ENCODE measurements around the gene SYT12.

SYT12 gene

DNA sequence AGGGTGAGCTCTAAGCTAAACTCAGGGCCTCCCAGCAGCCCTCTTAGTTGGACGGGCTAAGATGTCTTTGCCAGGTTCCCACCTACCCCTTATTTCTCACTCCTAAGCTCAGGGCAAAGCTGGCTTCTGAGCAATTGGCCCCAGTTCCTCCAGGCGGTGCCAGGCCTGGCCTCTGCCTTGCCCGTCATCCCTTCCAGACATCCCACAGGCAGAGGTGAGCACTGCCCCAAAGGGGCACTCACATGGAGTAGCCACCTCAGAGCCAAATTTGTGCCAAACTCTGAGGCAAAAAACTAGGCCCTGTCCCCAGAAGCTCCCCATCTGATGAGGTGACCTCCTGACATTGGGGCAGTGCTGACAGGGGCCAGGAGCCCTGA, 43.4 kb downstream of the SYT12 start:
- no peak for ATAC-seq (replicated peaks)
- H3K4me3 Mint-ChIP-seq: no peak overlapping the region
- DNase-seq: no peak
- peaks cover 12 to 13% of the 10 kb centered on the region in 2 donors for H3K27me3 Mint-ChIP-seq
- no peaks in the 10 kb centered on the region for H3K36me3 Mint-ChIP-seq
- H3K27ac Mint-ChIP-seq: no peak overlapping the region
- H3K4me1 Mint-ChIP-seq: peaks cover 0 to 2% of the 10 kb centered on the region in 2 donors
- H3K9me3 Mint-ChIP-seq: no peaks in the 10 kb centered on the region

DNA sequence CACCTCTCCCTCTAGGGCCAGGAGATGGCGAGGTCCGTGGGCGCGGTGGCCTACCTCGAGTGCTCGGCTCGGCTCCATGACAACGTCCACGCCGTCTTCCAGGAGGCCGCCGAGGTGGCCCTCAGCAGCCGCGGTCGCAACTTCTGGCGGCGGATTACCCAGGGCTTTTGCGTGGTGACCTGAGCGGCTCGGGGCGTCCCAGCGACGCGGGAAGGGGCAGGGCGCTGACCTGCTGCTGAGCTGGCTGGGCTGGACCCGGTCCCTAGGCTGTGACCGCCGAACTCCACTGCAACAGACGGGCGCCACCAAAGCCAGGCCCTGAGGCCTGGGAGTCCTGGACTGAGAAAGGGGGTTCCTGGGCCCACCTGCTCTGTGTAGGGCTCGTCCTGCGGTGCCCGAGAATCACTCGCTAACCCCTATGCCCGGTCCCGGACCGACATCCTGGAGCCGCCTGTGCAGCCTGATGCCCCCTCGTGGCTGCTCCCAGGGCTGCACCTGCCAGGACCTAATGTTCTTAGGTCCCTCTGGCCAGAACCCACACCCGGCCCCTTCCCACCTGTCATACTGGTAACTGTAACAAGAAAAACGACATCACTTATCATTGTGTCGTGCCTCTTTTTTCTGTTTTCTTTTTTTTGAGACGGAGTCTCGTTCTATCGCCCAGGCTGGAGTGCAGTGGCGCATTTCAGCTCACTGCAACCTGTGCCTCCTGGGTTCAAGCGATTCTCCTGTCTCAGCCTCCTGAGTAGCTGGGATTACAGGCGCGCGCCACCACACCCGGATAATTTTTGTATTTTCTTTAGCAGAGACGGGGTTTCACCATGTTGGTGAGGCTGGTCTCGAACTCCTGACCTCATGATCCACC, 48.7 kb downstream of the SYT12 start:
- Mint-ChIP-seq H3K36me3 (no peaks in the 10 kb centered on the region), H3K27me3 (peaks cover 24 to 36% of the 10 kb centered on the region in 2 donors), H3K27ac (no peak overlapping the region), H3K4me1 (peaks cover 7% of the 10 kb centered on the region in 2 donors), H3K4me3 (peak overlapping the region; percentile 57 to 70), H3K9me3 (no peaks in the 10 kb centered on the region)
- DNase-seq: peak; percentile 55
- ATAC-seq (replicated peaks): peak; percentile 86 to 91

DNA sequence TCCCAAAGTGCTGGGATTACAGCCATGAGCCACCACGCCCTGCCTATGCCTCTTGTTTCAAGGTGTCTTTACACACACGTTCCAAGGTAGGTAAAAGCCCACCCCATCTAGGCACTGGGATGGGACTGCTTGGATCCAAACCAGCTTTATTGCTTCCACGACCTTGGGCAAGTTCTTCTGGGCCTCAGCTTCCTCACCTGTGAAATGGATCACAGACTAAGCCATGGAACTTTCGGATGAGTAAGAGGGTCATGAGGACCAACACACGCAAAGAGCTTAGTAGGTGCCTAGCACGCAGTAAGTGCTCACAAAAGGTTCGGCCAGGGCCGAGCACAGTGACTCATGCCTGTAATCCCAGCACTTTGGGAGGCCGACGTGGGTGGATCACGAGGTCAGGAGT, 49.4 kb downstream of the SYT12 start:
- Mint-ChIP-seq H3K27ac (no peak overlapping the region), H3K4me3 (no peak overlapping the region)
- no peak for ATAC-seq (replicated peaks)

DNA sequence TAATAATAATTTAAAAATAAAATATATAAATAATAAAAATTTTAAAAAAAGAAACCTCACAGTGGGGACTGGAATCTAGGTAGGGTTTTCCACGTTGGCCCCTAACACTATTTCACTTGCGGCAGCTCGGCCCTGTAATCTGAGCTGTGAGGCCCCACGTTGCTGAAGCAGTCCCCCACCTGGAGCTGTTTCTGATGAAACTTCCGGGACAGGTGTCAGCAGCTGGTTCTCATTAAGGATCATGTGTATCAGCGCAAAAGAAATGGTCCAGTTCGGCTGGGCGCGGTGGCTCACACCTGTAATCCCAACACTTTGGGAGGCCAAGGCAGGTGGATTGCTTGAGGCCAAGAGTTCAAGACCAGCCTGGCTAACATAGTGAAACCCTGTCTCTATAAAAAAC, 51.0 kb downstream of the SYT12 start:
- ATAC-seq (replicated peaks) (no peak), DNase-seq (no peak)
- Mint-ChIP-seq H3K4me1 (peaks cover 8 to 24% of the 10 kb centered on the region in 2 donors), H3K9me3 (no peaks in the 10 kb centered on the region), H3K27me3 (peaks cover 24 to 46% of the 10 kb centered on the region in 2 donors), H3K36me3 (no peaks in the 10 kb centered on the region), H3K27ac (no peak overlapping the region), H3K4me3 (no peak overlapping the region)

More for the DNA sequence above, 49.4 kb downstream of the SYT12 start:
- no peak for DNase-seq
- Mint-ChIP-seq H3K36me3 (no peaks in the 10 kb centered on the region), H3K4me1 (peaks cover 8 to 13% of the 10 kb centered on the region in 2 donors), H3K27me3 (peaks cover 26 to 42% of the 10 kb centered on the region in 2 donors), H3K9me3 (no peaks in the 10 kb centered on the region)

DNA sequence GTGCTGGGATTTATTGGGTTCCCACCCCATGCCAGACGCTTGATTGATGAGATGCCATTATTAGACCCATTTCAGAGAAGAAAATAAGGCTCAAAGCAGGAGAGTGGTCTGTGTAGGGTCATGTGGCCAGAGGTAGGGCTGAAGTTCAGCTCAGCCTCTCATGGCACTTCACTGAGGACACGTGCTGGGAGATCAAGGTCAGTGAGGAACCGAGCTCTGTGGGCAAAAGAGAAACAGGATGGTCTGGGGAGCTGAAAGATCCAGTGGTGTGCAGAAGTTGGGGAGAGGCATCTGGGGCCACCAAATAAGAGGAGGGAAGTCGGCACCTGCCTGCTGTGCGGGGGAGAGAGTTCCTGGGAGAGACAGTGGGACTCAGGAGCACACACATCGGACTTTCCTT, 53.3 kb downstream of the SYT12 start:
- no peaks in the 10 kb centered on the region for H3K9me3 Mint-ChIP-seq
- peaks cover 21 to 38% of the 10 kb centered on the region in 2 donors for H3K27me3 Mint-ChIP-seq
- no peak overlapping the region for H3K4me3 Mint-ChIP-seq
- no peaks in the 10 kb centered on the region for H3K36me3 Mint-ChIP-seq
- no peak for ATAC-seq (replicated peaks)
- DNase-seq: no peak
- H3K27ac Mint-ChIP-seq: no peak overlapping the region
- H3K4me1 Mint-ChIP-seq: peaks cover 11 to 32% of the 10 kb centered on the region in 2 donors

DNA sequence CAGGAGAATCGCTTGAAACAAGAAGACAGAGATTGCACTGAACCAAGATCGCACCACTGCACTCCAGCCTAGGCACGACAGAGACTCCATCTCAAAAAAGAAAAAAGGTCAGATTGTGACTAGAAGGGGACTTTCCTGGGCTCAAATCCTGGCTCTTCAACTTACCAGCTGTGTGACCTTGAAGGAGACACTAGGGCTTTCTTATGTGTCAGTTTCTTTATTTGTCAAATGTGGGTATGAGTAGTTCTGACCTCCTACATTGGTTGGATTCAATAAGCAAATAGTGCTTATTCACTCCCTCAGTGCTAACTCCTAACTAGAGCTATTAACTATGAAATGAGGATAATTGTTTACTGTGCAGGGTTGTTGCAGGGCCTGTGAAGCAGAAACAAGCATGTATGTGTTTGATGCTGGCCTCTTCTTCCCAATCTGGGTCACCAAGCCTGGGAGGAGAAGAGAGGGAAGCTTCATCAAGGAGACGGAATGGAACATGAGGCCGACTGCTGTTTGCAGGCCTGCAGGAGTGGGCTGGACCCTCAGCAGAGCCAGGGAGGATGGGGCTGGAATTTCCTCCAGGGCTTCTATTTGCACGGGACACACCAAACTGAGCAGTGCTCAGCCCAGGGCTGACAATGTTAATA, 56.3 kb downstream of the SYT12 start:
- peak; percentile 43 to 58 for ATAC-seq (replicated peaks)
- Mint-ChIP-seq H3K36me3 (no peaks in the 10 kb centered on the region), H3K27ac (peak overlapping the region; percentile 54), H3K27me3 (peaks cover 21 to 36% of the 10 kb centered on the region in 2 donors), H3K9me3 (no peaks in the 10 kb centered on the region), H3K4me3 (no peak overlapping the region), H3K4me1 (peaks cover 16 to 40% of the 10 kb centered on the region in 2 donors)
- no peak for DNase-seq

DNA sequence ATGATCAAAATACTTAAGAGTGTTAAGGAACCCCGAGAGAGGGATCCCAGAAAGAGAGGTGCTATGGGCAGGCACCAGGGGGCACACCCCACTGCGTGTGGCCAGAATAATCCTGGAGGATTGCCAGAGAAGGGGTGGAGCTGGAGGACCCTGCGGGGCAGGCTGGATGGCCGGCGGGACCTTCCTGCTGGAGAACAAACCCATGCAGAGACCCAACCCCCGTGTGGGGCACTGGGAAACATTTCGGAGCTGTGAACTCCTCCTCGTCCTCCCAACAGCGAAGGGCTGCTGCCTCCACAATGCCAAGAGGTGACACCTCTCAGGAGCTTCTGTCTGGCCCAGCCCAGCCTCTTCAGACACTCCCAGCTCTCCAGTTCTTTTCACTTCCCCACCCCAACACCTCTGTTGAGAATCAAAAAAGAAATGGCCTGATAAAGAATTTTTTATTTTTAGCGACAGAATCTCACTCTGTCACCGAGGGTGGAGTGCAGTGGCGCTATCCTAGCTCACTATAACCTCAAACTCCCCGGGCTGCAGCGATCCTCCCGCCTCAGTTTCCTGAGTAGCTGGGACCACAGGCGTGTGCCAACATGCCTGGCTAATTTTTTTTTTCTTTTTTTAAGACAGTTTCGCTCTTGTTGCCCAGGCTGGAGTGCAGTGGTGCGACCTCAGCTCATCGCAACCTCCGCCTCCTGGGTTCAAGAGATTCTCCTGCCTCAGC, 59.3 kb downstream of the SYT12 start:
- no peak for DNase-seq
- H3K36me3 Mint-ChIP-seq: no peaks in the 10 kb centered on the region

DNA sequence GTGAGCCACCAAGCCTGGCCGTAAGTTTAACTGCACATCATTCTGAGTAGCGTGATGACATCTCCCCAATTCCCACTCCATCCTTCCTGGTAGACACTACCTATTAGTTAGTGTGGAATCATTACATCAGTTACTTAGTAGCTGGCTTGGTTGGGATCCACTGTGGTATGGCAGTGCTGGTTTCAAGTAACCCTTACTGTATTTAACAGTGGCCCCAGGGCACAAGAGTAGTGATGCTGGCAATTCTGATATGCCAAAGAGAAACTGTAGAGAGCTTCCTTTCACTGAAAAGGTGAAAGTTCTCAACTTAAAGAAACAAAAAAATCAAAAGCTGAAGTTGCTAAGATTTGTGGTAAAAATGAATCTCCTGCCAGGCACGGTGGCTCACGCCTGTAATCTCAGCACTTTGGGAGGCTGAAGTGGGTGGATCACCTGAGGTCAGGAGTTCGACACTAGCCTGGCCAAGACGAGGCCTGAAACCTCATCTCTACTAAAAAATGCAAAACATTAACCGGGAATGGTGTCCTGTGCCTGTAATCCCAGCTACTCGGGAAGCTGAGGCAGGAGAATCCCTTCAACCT, 60.9 kb downstream of the SYT12 start:
- DNase-seq: no peak
- H3K9me3 Mint-ChIP-seq: no peaks in the 10 kb centered on the region
- no peaks in the 10 kb centered on the region for H3K36me3 Mint-ChIP-seq
- no peak overlapping the region for H3K27ac Mint-ChIP-seq
- H3K27me3 Mint-ChIP-seq: peaks cover 6 to 8% of the 10 kb centered on the region in 2 donors
- H3K4me3 Mint-ChIP-seq: no peak overlapping the region
- peaks cover 13 to 22% of the 10 kb centered on the region in 2 donors for H3K4me1 Mint-ChIP-seq
- ATAC-seq (replicated peaks): no peak

More for the DNA sequence above, 59.3 kb downstream of the SYT12 start:
- peak; percentile 41 to 45 for ATAC-seq (replicated peaks)
- Mint-ChIP-seq H3K9me3 (no peaks in the 10 kb centered on the region), H3K4me3 (peak overlapping the region; percentile 53 to 79), H3K27me3 (peaks cover 12 to 16% of the 10 kb centered on the region in 2 donors), H3K4me1 (peaks cover 14 to 33% of the 10 kb centered on the region in 2 donors), H3K27ac (peak overlapping the region; percentile 76)

DNA sequence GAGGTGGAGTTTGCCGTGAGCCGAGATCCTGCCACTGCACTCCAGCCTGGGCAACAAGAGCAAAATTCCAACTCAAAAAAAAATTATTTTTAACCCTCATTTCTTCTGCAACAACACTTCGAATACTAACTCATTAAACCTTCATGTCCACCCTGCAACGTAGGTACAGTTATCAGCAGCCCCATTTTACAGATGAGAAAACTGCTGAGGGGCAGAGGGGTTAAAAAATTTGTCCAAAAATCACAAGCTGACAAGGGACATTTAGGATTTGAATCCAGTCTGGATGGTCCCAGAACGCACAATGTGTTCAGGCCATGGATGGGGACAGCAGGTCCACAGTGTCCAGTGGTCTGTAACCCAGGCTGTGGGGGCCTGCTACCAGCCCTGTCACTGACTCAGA, 62.7 kb downstream of the SYT12 start:
- Mint-ChIP-seq H3K27me3 (peaks cover 4 to 6% of the 10 kb centered on the region in 2 donors), H3K4me1 (peaks cover 9 to 16% of the 10 kb centered on the region in 2 donors), H3K4me3 (no peak overlapping the region), H3K27ac (no peak overlapping the region), H3K9me3 (no peaks in the 10 kb centered on the region), H3K36me3 (no peaks in the 10 kb centered on the region)
- no peak for ATAC-seq (replicated peaks)
- no peak for DNase-seq

DNA sequence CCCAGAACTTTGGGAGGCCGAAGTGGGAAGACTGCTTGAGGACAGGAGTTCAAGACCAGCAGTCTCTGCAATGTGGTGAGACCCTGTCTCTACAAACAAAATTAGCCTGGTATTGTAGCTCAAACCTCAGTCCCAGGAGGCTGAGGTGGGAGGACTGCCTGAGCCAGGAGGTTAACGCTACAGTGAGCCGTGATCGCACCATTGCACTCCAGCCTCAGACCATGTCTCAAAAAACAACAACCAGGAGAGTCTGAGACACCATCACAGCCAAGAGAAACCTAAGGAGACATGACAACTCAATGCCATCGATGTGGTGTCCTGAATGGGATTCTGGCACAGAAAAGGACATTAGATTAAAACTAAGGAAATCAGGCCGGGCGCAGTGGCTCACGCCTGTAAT, 67.8 kb downstream of the SYT12 start:
- H3K4me3 Mint-ChIP-seq: no peak overlapping the region
- ATAC-seq (replicated peaks) (peak in 1 of 2 donors; percentile 27), DNase-seq (no peak)
- H3K27me3 Mint-ChIP-seq: no peaks in the 10 kb centered on the region
- H3K27ac Mint-ChIP-seq: no peak overlapping the region
- H3K9me3 Mint-ChIP-seq: no peaks in the 10 kb centered on the region
- H3K36me3 Mint-ChIP-seq: no peaks in the 10 kb centered on the region
- H3K4me1 Mint-ChIP-seq: peaks cover 0 to 2% of the 10 kb centered on the region in 2 donors

DNA sequence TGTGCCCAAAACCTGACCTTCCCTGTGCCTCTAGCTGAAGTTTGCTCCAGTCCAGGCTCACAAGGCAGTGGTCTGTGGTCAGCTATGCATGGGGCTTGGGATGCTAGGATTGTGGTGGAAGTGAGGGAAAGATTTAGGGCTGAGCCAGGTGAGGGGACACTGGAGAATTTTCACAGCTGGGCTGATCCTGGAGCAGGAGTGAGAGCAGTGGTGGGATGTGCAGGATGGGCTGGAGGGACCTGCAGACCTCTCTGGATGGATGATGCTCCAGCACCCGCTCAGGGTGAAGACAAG, 72.2 kb downstream of the SYT12 start:
- Mint-ChIP-seq H3K27ac (no peak overlapping the region), H3K4me1 (peaks cover 13 to 14% of the 10 kb centered on the region in 2 donors), H3K9me3 (no peaks in the 10 kb centered on the region), H3K4me3 (no peak overlapping the region), H3K36me3 (no peaks in the 10 kb centered on the region), H3K27me3 (no peaks in the 10 kb centered on the region)
- ATAC-seq (replicated peaks) (no peak), DNase-seq (no peak)

DNA sequence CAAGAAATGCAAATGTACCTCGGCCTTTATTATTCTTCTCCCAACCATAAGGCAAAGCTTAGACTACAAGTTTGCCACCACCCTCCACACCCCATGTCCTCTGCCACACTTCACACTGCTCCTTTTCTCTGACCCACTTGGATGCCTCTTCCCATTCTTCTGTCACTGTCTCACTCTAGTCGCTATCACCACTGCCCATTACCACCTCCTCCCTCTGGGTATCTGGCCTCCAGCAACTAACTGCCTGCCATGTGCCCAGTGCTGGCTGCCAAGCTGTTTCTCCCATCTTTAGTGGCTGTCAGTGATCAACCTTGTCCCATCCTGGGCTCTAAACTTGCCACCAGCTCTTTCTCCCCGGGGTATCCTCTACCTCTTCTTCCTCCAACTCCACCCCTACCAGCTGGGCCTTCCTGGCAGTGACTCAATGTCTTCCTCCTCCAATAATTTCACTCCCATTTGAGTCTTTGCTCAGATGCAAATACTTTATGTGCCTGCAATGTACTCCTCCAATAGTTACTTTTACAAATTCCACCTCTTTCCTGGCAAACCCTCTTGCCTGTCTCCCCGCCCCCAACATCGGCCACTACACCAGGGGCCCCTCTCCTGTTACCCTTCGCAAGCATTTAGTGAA, 76.0 kb downstream of the SYT12 start:
- DNase-seq (no peak), ATAC-seq (replicated peaks) (no peak)
- Mint-ChIP-seq H3K27ac (no peak overlapping the region), H3K9me3 (no peaks in the 10 kb centered on the region), H3K27me3 (peaks cover 0 to 5% of the 10 kb centered on the region in 2 donors), H3K36me3 (no peaks in the 10 kb centered on the region), H3K4me3 (no peak overlapping the region), H3K4me1 (peaks cover 17 to 19% of the 10 kb centered on the region in 2 donors)

DNA sequence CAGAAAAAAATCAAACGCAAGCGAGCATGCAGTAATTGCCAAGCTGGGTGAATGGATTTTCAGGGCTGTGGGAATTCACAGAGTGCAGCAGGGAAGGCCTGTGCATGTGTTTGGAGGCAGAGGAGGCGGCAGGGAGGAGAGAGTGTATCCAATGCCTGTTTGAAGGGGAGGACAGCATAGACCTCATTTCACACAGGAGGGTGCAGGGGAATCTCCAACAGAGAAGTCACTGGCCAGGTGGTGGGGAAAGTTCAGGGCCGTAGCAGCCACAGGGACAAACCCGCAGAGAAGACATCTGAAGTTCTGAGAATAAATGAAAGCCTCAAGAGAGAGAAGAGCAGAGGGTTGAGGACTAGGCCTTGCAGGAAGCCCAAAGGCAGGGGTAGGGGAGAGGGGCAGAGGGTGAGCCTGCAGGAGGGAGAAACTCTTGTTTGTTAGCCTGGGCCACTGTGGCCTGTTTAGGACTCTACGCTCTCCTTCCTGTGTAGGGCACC, 76.9 kb downstream of the SYT12 start:
- Mint-ChIP-seq H3K36me3 (no peaks in the 10 kb centered on the region), H3K9me3 (no peaks in the 10 kb centered on the region), H3K27me3 (peaks cover 0 to 6% of the 10 kb centered on the region in 2 donors), H3K4me3 (peak overlapping the region; percentile 26 to 37), H3K4me1 (peaks cover 17 to 20% of the 10 kb centered on the region in 2 donors), H3K27ac (peak overlapping the region; percentile 89)
- DNase-seq (peak; percentile 46), ATAC-seq (replicated peaks) (peak; percentile 91 to 92)

Measured in stimulated activated naive B cell treated with anti-CD40 and anti-IgM and Interleukin-4, amounts not matched to agents 10 μg/mL and 1 μg/mL and 100 μg/mL, for 72 hours (primary cell).